K562 (cell line): ENCODE results near the gene RIPK3. TPM values are rescaled to one million over a fixed set of nuclear protein-coding genes. Genes with fewer than 3 reads are reported as not detected.
A peak's percentile ranks its signal among the peaks of the same experiment; 100 is the strongest.

ENCODE experiments used
- CBFA2T3 ChIP-seq: fragments of 450-650 bp; IDR thresholded peaks from 2 replicates; pipeline ENCODE4 v1.6.1; 2017
- CHD7 ChIP-seq: fragments of 200-600 bp; sonication (generic); IDR thresholded peaks from one replicate; pipeline ENCODE4 v1.6.1; 2012; ENCODE audit warnings: mild to moderate bottlenecking, low read depth, low read length, inconsistent platforms
- KAT8 ChIP-seq: fragments of 450-650 bp; IDR thresholded peaks from 2 replicates; pipeline ENCODE4 v1.6.1; 2016; ENCODE audit warnings: low read depth, mild to moderate bottlenecking
- MAFK ChIP-seq: IDR thresholded peaks from 2 replicates; pipeline ENCODE4 v1.6.1; 2011; ENCODE audit warnings: low read length, improper control_type of control experiment
- ZNF316 ChIP-seq: fragments of 450-650 bp; IDR thresholded peaks from 2 replicates; pipeline ENCODE4 v1.6.1; 2016
- ZNF79 ChIP-seq: fragments of 250-450 bp; sonication (Bioruptor Pico); IDR thresholded peaks from 2 replicates; pipeline ENCODE4 v1.4.0; 2020; ENCODE audit warnings: low read depth, mild to moderate bottlenecking, moderate library complexity
- polyA plus RNA-seq, 8 experiments: library from polyadenylated mRNA; depleted of rRNA in 4 of 8; stranded (reverse) in 5 of 8; unstranded in 3 of 8; fragments of >200 nt; fragmentation: Nextera tagmentation in 2 of 8; fragmentation: Illumina TruSeq in 1 of 8; extraction: Ambion mirVana in 2 of 8; extraction: Trizol in 1 of 8; gene quantifications; 2 replicates each; pipeline versions ENCODE4 v1.2.1 to v1.2.3, GENCODE V29; 2011 to 2014; ENCODE audit warnings: inconsistent platforms in 1 of 8, missing spikeins in 1 of 8
- total RNA-seq, 7 experiments: library from RNA; depleted of rRNA in 6 of 7; stranded (reverse); fragments of >200 nt in 6 of 7; fragmentation: Illumina TruSeq in 2 of 7; extraction: Trizol in 2 of 7; gene quantifications; 2 replicates each; pipeline versions ENCODE4 v1.2.1 to v1.2.3, GENCODE V29; 2011 to 2021; ENCODE audit warnings: low replicate concordance in 1 of 7
- TF ChIP-seq, protein P1 (sequence below), 2 experiments: IDR thresholded peaks in 1 of 2; conservative IDR thresholded peaks in 1 of 2; 2 replicates each; pipeline ENCODE4 v1.6.1; 2016; ENCODE audit warnings: low read depth in 2 of 2, mild to moderate bottlenecking in 1 of 2, missing compliant biosample characterization in 1 of 2, missing genetic modification characterization in 1 of 2, moderate library complexity in 1 of 2
- TF ChIP-seq, protein P2 (sequence below): fragments of 450-650 bp; IDR thresholded peaks from 2 replicates; pipeline ENCODE4 v1.6.1; 2016; ENCODE audit warnings: low read depth, mild to moderate bottlenecking, moderate library complexity

Gene RIPK3
- total and polyA plus RNA-seq, 9 of the 15 experiments (the other 6 are each of a cell fraction or from before 2014, with no cell fraction given) = 0.03 to 0.43 (median 0.28) TPM; not detected in 3

DNA sequence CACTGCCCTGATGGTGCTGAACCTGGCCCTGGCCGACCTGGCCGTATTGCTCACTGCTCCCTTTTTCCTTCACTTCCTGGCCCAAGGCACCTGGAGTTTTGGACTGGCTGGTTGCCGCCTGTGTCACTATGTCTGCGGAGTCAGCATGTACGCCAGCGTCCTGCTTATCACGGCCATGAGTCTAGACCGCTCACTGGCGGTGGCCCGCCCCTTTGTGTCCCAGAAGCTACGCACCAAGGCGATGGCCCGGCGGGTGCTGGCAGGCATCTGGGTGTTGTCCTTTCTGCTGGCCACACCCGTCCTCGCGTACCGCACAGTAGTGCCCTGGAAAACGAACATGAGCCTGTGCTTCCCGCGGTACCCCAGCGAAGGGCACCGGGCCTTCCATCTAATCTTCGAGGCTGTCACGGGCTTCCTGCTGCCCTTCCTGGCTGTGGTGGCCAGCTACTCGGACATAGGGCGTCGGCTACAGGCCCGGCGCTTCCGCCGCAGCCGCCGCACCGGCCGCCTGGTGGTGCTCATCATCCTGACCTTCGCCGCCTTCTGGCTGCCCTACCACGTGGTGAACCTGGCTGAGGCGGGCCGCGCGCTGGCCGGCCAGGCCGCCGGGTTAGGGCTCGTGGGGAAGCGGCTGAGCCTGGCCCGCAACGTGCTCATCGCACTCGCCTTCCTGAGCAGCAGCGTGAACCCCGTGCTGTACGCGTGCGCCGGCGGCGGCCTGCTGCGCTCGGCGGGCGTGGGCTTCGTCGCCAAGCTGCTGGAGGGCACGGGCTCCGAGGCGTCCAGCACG, 23.8 kb downstream of the RIPK3 start (continued):
- TF ChIP-seq CHD7 (no peak), ZNF316 (peak; percentile 88), ZNF79 (no peak), MAFK (peak; percentile 34; the same call in 1 of the 2 replicates), CBFA2T3 (no peak), KAT8 (no peak)
- TF ChIP-seq, protein P1, sequence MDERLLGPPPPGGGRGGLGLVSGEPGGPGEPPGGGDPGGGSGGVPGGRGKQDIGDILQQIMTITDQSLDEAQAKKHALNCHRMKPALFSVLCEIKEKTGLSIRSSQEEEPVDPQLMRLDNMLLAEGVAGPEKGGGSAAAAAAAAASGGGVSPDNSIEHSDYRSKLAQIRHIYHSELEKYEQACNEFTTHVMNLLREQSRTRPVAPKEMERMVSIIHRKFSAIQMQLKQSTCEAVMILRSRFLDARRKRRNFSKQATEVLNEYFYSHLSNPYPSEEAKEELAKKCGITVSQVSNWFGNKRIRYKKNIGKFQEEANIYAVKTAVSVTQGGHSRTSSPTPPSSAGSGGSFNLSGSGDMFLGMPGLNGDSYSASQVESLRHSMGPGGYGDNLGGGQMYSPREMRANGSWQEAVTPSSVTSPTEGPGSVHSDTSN (CRISPR knock-in tag; IDR thresholded peaks at IDR 0.05; ENCODE audit: low read depth) = no peak
- TF ChIP-seq, protein P1 (tag; conservative IDR thresholded peaks at IDR 0.05; ENCODE audit: low read depth) = no peak
- TF ChIP-seq, protein P2, sequence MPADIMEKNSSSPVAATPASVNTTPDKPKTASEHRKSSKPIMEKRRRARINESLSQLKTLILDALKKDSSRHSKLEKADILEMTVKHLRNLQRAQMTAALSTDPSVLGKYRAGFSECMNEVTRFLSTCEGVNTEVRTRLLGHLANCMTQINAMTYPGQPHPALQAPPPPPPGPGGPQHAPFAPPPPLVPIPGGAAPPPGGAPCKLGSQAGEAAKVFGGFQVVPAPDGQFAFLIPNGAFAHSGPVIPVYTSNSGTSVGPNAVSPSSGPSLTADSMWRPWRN = no peak
